GM13976 (cell line): Measurements from ENCODE around the gene JUP.

Source experiments
- DNase-seq: peaks from one replicate; pipeline ENCODE4 v3.0.0; 2012; ENCODE audit warnings: low spot score
- CTCF ChIP-seq: IDR thresholded peaks from 2 replicates; pipeline ENCODE4 v1.5.1; 2012; ENCODE audit warnings: borderline replicate concordance, mild to moderate bottlenecking; ENCODE audit not compliant: insufficient read depth; ENCODE audit errors: extremely low read depth, missing control alignments, control extremely low read depth
- in situ Hi-C: fragments of 300-500 bp; cut with MboI; formaldehyde crosslinking; loops from one replicate; pipeline ENCODE4 v1.12.0; 2022; ENCODE audit warnings: low sequenced_read_pairs, mixed read lengths, inconsistent platforms; ENCODE audit not compliant: unreplicated experiment

The JUP gene

GRCh38 chr17:41823580-41823979, 37.1 kb upstream of the JUP start:
- no peak for TF ChIP-seq CTCF
- in situ Hi-C loops, result no loop called here
- no peak for DNase-seq

GRCh38 chr17:41823141-41823524, 36.6 kb upstream of the JUP start:
- in situ Hi-C loops, result no loop called here

GRCh38 chr17:41822216-41823140, 36.0 kb upstream of the JUP start:
- DNase-seq, result no peak
- TF ChIP-seq CTCF, result no peak
- in situ Hi-C loops, result no loop called here

More at GRCh38 chr17:41823141-41823524, 36.6 kb upstream of the JUP start:
- TF ChIP-seq CTCF, result no peak
- DNase-seq, result no peak

- no peak for TF ChIP-seq CTCF
- in situ Hi-C loops, result no loop called here
- no peak for DNase-seq
These were observed 35.3 kb upstream of the JUP start for GRCh38 chr17:41821776-41822175.

GRCh38 chr17:41818024-41818423, 31.5 kb upstream of the JUP start:
- no peak for TF ChIP-seq CTCF
- DNase-seq, result no peak
- in situ Hi-C loops, result no loop called here

- in situ Hi-C loops, result no loop called here
- TF ChIP-seq CTCF, result no peak
- DNase-seq, result no peak
These were observed 30.3 kb upstream of the JUP start for GRCh38 chr17:41816637-41817320.
